ENCODE results near the gene PIGS.
A peak's percentile ranks its signal among the peaks of the same experiment; 100 is the strongest.

The PIGS gene

DNA sequence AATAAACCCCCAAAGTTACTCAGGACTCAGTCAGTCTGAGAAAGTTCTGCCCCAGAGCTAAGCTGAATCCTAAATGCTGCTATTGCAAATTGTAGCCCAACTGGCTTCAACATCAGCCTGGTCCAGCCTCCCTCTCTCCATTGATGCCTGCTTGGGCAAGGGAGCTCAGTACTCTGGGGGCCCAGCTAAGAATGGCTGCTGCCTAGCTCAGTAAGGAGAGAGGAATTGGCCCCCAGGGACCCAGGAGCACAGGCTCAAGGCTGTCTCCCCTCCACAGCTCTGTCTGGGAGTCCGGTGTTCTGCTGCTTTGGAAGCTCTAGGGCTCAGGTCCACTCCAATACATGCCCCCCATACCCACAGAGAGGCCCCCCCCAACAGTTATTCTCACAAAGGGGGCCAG is 20.5 kb downstream of the PIGS start:
- Mint-ChIP-seq H3K4me1 (peaks cover 52% of the 10 kb centered on the region), H3K27ac (no peak overlapping the region), H3K9me3 (no peaks in the 10 kb centered on the region)

GRCh38 chr17:28549236-28550132 is 21.8 kb downstream of the PIGS start:
- H3K4me1 Mint-ChIP-seq, result peaks cover 56% of the 10 kb centered on the region
- no peak overlapping the region for H3K4me3 Mint-ChIP-seq
- peaks cover 19% of the 10 kb centered on the region for H3K36me3 Mint-ChIP-seq (ENCODE audit: low read depth)
- no peaks in the 10 kb centered on the region for H3K9me3 Mint-ChIP-seq
- DNase-seq, result no peak
- TF ChIP-seq, protein P1, sequence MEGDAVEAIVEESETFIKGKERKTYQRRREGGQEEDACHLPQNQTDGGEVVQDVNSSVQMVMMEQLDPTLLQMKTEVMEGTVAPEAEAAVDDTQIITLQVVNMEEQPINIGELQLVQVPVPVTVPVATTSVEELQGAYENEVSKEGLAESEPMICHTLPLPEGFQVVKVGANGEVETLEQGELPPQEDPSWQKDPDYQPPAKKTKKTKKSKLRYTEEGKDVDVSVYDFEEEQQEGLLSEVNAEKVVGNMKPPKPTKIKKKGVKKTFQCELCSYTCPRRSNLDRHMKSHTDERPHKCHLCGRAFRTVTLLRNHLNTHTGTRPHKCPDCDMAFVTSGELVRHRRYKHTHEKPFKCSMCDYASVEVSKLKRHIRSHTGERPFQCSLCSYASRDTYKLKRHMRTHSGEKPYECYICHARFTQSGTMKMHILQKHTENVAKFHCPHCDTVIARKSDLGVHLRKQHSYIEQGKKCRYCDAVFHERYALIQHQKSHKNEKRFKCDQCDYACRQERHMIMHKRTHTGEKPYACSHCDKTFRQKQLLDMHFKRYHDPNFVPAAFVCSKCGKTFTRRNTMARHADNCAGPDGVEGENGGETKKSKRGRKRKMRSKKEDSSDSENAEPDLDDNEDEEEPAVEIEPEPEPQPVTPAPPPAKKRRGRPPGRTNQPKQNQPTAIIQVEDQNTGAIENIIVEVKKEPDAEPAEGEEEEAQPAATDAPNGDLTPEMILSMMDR (IDR thresholded peaks at IDR 0.05), result no peak
- peak overlapping the region; percentile 26 for H3K27ac Mint-ChIP-seq
- peaks cover 3% of the 10 kb centered on the region for H3K27me3 Mint-ChIP-seq (ENCODE audit: low read depth, poor library complexity)

More for the DNA sequence above, 20.5 kb downstream of the PIGS start:
- Mint-ChIP-seq H3K27me3 (ENCODE audit: low read depth, poor library complexity) (peaks cover 3% of the 10 kb centered on the region), H3K4me3 (peak overlapping the region; percentile 89), H3K36me3 (ENCODE audit: low read depth) (peaks cover 23% of the 10 kb centered on the region)
- peak; percentile 28 for DNase-seq
- TF ChIP-seq, protein P1 (IDR thresholded peaks at IDR 0.05), result no peak

DNA sequence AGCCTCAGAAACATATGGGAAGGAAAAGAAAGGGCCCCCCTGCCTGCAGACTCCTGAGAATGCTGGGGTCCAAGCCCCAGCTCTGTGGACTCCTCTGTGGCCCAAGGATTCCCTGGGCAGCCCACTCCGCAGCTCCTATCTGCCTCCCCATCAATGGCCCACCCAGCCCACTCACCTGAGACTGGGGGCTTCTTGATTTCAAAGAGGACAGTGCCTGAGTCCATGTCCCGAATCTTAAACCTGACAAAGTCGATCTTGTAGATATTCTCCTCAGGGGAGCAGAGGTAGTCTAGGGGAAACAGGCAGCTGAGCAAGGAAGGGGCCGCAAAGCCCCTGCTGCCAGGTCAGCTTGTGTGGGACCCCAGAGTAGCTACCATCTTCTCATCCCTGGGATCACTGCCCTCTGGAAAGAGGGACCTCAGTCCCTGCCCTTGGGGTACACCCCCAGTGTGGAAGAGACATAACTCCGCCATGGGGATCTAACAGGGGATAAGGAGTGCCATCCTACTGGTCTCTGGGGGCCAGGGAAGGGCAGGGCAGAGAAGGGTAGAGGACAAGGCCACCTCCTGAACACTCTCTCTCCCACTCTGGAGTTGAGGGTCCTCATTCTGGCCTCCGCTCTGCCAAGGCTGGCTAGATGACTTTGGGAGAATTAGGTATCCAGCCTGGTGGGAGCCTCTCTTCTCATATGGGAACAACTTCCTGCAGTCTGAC is 22.8 kb downstream of the PIGS start:
- TF ChIP-seq, protein P1 (IDR thresholded peaks at IDR 0.05), result no peak
- Mint-ChIP-seq H3K4me3 (peak overlapping the region; percentile 56), H3K4me1 (peaks cover 56% of the 10 kb centered on the region), H3K27me3 (ENCODE audit: low read depth, poor library complexity) (peaks cover 3% of the 10 kb centered on the region), H3K9me3 (no peaks in the 10 kb centered on the region), H3K27ac (no peak overlapping the region), H3K36me3 (ENCODE audit: low read depth) (peaks cover 10% of the 10 kb centered on the region)
- DNase-seq, result no peak

DNA sequence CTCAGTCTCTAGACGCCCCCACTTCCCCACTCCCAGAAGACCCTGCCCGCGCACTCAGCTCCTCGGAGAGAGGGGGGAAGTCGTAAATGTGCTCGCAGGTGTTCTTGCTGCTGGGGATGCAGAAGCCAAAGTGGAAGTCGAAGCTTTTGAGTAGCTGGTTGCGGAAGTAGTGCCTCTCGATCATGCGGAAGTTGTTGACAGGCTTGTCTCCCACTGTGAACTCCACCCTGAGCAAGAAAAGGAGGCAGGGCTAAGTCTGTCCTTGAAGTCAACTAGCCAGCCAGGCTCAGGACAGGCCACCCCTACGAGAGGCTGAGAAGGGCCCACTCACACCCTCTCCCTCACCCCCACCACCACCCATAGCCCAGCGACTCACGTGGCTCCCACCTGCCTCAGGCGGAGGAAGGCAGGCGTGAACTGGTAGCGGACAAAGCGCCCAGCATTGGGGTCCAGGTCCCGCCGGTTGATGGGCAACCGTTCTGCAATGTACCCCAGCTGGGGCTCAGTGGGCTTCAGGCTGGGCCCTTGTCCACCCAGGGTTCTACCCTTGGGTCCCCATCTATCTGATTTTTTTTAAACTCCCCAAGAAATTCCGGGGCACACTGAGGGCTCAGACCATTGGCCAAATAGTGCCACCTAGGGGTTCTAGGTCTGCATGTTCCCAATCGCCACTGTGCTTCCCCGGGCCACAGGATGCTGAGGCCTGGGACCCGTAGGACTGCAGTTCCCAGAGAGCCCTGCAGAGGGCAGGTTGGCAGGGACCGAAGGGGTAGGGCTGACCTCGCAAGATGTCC is 23.5 kb downstream of the PIGS start:
- Mint-ChIP-seq H3K27me3 (ENCODE audit: low read depth, poor library complexity) (peaks cover 3% of the 10 kb centered on the region), H3K4me1 (peaks cover 51% of the 10 kb centered on the region), H3K36me3 (ENCODE audit: low read depth) (peaks cover 8% of the 10 kb centered on the region), H3K4me3 (peak overlapping the region; percentile 56), H3K27ac (peak overlapping the region; percentile 64), H3K9me3 (no peaks in the 10 kb centered on the region)
- peak; percentile 84 for DNase-seq
- TF ChIP-seq, protein P1 (IDR thresholded peaks at IDR 0.05), result peak; percentile 95

DNA sequence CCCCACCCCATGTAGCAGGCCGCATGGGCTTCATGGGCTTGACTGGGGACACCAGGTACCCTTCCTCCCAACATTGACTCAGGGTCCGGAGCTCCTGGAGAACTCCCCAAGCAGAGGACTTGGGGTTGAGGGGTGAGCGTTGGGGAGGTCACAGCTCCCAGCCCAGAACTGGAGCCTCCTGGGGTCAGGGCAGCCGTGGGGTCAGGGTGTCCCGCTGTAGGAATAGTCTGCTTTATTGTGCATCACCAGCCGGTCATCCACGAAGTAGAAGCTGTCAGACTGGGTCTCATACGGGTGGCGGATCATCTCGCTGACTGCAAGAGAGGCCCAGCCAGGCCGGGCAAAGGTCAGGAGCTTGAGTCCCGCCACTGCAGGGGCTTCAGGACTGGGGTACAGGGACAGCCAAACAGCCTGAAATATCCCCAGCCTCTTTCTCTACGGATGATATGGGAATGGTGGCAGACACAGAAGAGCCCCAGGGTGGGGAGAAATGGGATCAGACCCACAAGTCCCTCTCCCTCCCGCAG is 24.2 kb downstream of the PIGS start:
- H3K4me3 Mint-ChIP-seq, result no peak overlapping the region
- peaks cover 3% of the 10 kb centered on the region for H3K27me3 Mint-ChIP-seq (ENCODE audit: low read depth, poor library complexity)
- H3K27ac Mint-ChIP-seq, result no peak overlapping the region
- peaks cover 8% of the 10 kb centered on the region for H3K36me3 Mint-ChIP-seq (ENCODE audit: low read depth)
- H3K9me3 Mint-ChIP-seq, result no peaks in the 10 kb centered on the region
- TF ChIP-seq, protein P1 (IDR thresholded peaks at IDR 0.05), result no peak
- no peak for DNase-seq
- H3K4me1 Mint-ChIP-seq, result peaks cover 48% of the 10 kb centered on the region
